Body of pancreas (tissue), 4 donors: Measurements from ENCODE around the gene RAB3B.

Experiments used
- POLR2A ChIP-seq, 3 donors: fragments of 450-650 bp; IDR thresholded peaks; one replicate each; pipeline ENCODE4 v1.6.1; 2016; ENCODE audit warnings: antibody characterized with exemption in 3 of 3, mild to moderate bottlenecking in 2 of 3
- TF ChIP-seq, protein P1 (sequence below), 7 experiments: fragments of 450-650 bp in 4 of 7; fragments of 200-600 bp in 3 of 7; sonication (generic) in 3 of 7; IDR thresholded peaks; one replicate each; pipeline ENCODE4 v1.5.1; 2016 to 2019; ENCODE audit warnings: antibody characterized with exemption in 7 of 7

DNA sequence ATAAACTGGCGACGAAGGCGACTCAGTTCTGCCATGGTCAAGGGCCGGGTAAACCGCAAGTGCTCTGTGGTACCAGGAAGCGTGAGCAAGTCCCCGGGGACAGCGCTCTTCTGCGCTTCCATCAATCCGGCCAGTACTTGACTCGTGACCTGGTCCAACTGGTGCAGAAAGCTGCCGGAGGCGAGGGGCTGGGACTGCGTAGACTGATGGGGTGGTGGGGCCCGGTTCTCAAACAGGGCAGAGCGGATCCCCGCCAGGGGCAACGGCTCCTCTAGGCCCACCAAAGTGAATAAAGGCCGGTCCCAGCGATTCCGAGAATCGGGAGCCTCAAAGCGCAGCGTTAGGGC, 42.3 kb upstream of the RAB3B start:
- TF ChIP-seq, protein P1, sequence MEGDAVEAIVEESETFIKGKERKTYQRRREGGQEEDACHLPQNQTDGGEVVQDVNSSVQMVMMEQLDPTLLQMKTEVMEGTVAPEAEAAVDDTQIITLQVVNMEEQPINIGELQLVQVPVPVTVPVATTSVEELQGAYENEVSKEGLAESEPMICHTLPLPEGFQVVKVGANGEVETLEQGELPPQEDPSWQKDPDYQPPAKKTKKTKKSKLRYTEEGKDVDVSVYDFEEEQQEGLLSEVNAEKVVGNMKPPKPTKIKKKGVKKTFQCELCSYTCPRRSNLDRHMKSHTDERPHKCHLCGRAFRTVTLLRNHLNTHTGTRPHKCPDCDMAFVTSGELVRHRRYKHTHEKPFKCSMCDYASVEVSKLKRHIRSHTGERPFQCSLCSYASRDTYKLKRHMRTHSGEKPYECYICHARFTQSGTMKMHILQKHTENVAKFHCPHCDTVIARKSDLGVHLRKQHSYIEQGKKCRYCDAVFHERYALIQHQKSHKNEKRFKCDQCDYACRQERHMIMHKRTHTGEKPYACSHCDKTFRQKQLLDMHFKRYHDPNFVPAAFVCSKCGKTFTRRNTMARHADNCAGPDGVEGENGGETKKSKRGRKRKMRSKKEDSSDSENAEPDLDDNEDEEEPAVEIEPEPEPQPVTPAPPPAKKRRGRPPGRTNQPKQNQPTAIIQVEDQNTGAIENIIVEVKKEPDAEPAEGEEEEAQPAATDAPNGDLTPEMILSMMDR (IDR thresholded peaks at IDR 0.05): no peak
- no peak for TF ChIP-seq POLR2A (IDR thresholded peaks at IDR 0.05)
